GM08714 (cell line): ENCODE measurements around the gene HTR4.

Experiments
- H3K4me3 ChIP-seq: fragments of 200-500 bp; sonication (Bioruptor generic); 2 replicates; pipeline ENCODE4 v1.5.1; 2014; ENCODE audit warnings: mild to moderate bottlenecking, low read length, inconsistent platforms
- ZNF274 ChIP-seq: IDR thresholded peaks from 2 replicates; pipeline ENCODE4 v1.6.1; 2012; ENCODE audit warnings: mild to moderate bottlenecking, low read depth, low read length

Gene HTR4, protein sequence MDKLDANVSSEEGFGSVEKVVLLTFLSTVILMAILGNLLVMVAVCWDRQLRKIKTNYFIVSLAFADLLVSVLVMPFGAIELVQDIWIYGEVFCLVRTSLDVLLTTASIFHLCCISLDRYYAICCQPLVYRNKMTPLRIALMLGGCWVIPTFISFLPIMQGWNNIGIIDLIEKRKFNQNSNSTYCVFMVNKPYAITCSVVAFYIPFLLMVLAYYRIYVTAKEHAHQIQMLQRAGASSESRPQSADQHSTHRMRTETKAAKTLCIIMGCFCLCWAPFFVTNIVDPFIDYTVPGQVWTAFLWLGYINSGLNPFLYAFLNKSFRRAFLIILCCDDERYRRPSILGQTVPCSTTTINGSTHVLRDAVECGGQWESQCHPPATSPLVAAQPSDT

DNA sequence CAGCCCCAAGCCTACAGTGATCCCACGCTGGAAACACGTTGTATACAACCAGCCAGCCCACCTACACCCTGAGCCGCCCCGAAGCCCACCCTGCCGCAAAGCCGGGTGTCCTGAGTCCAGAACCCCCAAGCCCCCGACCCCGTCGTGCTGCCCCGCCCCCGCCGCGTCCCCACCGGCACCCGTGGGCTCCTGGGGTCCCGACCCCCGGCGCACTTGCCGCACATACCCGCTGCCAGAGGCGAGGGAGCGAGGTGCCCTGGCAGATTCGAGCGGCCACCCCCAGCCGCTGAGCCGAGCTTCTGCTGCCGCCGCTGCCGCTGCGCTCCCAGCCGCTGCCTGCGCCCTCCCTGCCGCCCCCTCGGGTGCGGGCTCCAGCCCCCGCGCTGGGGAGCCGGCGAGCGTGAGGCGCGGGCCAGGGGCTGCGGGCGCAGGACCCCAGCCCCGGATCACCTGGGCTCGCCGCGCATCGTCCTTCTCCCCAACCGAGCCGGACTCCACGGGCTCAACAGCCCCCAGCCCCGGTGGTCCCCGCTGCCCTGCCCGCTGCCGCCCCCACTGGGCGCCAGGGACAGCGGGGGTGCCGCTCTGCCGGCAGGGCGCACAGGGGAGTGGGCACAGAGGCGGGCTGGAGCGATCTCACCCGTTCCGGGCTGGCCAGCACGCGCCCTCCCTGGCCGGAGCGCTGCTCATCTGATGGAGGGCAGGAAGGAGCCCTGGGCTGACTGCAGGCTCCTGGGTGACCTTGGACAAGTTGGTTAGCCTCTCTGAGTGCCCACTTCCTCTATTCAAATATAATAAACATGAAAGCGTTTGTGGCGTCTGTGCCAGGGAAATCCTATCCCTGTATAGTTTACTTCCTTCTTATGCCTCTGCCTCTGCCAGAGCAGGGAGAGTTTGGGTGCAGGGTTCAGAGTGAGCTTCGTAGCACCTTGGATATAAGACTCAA, at the start of gene HTR4:
HTR4 (minus strand) TSS at position 692 of the 946 bp plus-strand sequence. CDS start 17,513 bp downstream, outside the sequence.
- H3K4me3 ChIP-seq = no peak within 1 kb of the TSS
- TF ChIP-seq ZNF274 = no peak

DNA sequence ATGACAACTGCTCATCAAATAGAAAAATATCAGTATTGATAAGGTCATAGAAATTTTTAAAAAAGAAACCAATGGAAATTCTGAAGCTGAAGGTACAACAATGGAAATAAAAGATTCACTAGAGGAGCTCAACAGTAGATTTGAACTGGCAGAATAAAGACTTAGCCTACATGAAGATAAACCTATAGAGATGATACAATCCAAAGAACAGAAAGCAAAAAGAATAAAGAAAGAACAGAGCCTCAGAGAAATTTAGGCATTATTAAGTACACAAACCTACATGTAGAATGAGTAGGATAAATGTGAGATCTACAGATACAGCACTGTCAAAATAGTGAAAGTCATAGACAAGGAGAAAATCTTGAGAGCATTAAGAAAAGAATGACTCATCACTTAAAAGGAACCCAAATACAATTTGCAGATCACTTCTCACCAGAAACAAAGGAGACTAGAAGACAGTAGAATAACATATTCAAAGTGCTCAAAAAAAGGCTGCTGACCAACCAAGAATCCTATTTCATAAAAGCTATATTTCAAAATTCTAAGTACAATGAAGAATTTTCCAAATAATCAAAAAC, 47.8 kb upstream of the HTR4 start:
- no peak overlapping the region for H3K4me3 ChIP-seq
- TF ChIP-seq ZNF274 = no peak

DNA sequence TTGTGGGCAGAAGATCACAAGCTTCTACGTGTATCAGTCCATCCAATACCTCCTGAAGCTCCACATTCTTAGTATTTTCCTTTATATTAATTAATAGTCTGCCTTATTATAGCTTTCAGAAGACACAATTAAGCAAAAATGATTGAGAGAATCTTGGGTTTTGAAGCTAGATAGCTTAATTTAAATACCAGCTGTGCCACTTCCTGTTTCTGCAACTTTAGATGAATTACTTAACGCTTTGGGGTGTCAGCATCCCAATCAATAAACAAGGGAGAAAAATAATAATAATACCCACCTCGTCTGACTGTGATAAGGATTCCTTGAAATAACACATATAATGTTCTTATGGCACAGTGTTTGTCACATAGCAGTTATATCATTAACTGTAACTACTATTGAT, 44.7 kb upstream of the HTR4 start:
- no peak for TF ChIP-seq ZNF274
- no peak overlapping the region for H3K4me3 ChIP-seq

DNA sequence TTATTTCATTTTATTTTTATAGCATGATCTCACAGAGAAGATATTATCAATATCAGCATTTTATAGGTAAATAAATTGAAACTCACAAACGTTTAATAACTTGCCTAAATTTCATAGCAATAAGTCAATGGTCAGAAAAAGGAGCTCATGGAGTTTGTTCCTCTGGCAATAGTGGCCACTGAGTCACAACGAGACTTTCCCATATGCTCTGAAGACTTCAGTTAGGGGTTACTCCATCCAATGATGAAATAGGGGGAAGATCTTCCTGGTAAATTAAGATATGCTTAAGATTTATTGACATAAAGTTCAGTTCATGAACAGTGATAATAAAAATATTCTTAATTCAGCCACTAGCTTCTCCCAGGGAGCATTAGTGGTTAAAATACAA, 43.5 kb upstream of the HTR4 start:
- TF ChIP-seq ZNF274 = no peak
- H3K4me3 ChIP-seq = no peak overlapping the region

DNA sequence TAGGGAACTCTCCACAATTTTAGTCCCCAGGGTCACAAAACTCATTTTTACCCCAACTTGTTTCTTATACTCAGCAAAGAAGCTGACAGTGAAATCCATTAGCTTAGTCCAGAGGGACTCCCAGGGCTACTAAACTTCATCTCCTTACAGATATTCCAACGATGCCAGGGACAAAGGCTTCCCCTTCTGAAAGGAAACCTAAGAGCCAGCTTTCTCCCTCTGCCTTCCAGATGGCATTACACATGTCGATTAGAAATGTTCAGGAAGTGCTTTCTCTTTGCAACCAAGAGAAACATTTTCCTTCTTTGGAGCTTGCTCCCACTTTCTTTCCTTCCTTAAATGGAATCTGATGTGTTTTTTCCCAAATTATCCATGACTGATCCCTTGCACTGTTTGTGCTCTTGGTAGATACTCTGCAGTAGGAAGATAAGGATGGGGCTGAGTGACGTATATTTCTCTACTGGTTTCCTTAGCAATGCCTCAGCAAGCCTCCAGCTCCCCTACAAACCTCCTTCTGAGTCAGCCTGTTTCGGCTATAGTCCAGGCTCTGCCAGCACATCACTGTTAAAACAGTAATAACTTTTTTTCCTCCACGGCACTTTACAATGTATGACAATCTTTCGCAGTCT, 43.0 kb upstream of the HTR4 start:
- no peak overlapping the region for H3K4me3 ChIP-seq
- TF ChIP-seq ZNF274 = no peak

DNA sequence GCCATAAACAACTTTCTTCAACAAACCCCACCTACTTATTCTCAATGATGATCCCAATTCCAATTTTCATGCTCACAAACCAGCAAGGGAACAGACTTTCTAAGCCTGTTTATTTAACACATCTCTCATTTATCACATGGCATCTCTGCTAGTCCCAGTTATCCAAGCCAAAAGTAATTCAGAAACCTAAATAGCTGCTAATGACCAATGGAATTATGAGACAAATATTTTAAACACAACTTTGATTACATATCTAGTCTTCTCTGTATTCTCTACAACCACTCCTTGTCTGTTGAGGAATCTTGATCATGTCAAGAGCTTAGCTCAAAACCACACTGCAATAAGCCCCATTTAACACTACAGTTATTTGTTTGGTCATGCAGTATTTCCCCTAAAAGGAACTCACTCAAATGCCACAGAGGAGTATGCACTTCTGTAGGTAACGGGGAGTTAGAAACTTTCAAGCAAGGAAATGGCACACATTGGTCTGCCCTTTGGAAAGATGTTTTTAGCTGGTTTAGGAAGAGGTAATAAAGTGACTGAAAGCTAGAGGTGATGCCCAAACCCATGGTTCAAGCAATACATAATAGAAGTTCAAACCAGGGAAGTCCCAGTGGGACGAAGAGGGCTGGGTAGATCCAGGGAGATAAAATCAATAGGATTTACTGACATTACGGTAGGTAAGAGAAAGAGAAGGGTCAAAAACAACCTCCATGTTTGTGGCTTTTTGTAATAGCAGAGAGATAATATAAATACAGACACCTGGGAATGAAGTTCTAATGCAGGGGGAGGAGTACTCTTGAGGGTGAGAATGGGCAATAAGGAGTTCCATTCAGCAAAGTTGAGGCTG, 42.1 kb upstream of the HTR4 start:
- no peak for TF ChIP-seq ZNF274
- H3K4me3 ChIP-seq = no peak overlapping the region

DNA sequence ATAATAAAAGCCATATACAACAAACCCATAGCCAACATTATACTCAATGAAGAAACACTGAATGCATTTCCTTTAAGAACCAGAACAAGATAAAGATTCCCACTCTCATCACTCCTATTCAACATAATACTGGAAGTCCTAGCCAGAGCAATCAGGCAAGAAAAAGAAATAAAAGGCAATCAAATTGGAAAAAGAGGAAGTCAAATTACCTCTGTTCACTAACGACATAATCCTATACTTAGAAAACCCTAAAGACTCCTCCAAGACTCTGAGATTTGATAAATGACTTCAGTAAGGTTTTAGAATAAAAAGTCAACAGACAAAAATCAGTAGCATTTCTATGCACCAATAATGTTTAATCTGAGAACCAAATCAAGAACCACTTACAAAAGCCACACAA, 36.6 kb upstream of the HTR4 start:
- TF ChIP-seq ZNF274 = no peak

DNA sequence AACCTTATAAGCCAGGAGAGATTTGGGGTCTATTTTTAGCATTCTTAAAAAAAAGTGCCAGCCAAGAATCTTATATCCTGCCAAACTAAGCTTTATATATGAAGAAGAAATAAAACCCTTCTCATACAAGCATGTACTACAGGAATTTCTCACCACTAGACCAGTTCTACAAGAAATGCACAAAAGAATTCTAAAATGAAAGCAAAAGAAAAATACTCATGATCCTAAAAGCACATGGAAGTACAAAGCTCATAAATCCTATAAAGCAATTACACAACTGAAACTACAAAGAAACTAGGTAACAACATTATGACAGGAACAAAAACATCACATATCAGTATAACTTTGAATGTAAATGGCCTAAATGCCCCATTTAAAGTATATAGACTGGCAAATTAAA, 34.5 kb upstream of the HTR4 start:
- H3K4me3 ChIP-seq = no peak overlapping the region
- no peak for TF ChIP-seq ZNF274

More for the DNA sequence above, 36.6 kb upstream of the HTR4 start:
- H3K4me3 ChIP-seq = no peak overlapping the region

DNA sequence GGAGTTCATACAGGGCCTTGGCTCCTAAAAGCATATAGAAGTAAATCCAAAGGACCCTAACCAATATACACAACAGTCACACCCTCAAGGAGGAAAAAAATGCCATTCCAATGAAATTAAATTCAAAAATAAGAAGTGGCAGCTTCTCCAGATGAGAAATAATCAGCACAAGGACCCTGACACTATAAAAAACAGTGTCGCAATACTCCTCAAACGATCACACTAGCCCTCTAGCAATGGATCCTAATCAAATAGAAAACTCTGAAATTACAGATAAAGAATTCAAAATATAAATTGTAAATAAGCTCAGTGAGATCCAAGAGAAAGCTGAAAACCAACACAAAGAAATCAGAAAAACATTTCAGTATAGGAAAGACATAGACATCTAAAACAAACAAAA, 33.5 kb upstream of the HTR4 start:
- no peak for TF ChIP-seq ZNF274

DNA sequence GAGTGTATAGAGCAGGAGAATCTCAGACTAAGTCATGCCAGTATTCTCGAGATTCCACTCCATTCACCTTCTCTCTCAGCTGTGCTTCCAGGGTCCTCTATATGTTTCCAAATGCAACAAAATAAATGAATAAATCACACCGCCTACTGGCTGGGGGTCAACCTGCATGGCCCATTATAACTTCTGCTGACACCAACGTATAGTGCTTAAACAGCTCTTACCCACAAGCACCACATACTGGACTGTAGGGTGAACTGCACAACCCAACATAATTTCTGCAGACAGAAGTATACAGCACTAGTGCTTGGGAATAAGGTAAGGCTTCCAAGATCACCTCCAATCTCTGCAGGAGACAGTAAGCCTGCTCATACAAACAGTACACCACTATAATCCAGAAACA, 33.1 kb upstream of the HTR4 start:
- TF ChIP-seq ZNF274 = no peak
- H3K4me3 ChIP-seq = no peak overlapping the region

More for the DNA sequence above, 33.5 kb upstream of the HTR4 start:
- H3K4me3 ChIP-seq = no peak overlapping the region

DNA sequence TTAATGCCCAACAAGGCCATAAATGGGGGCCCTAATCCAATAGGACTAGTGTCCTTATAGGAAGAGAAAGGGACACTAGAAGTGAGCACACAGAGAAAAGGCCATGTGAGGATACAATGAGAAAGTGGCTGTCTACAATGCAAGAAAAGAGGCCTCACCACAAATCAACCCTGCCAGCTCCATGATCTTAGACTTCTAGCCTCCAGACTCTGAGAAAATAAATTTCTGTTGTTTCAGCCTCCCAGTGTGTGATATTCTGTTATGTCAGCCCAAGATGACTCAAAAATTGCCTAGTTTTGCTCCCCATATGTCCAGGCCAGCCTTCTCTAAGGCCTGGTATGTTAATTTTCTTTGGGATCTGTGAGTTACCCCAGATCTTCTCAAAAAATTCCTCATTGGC, 32.3 kb upstream of the HTR4 start:
- H3K4me3 ChIP-seq = no peak overlapping the region
- no peak for TF ChIP-seq ZNF274

DNA sequence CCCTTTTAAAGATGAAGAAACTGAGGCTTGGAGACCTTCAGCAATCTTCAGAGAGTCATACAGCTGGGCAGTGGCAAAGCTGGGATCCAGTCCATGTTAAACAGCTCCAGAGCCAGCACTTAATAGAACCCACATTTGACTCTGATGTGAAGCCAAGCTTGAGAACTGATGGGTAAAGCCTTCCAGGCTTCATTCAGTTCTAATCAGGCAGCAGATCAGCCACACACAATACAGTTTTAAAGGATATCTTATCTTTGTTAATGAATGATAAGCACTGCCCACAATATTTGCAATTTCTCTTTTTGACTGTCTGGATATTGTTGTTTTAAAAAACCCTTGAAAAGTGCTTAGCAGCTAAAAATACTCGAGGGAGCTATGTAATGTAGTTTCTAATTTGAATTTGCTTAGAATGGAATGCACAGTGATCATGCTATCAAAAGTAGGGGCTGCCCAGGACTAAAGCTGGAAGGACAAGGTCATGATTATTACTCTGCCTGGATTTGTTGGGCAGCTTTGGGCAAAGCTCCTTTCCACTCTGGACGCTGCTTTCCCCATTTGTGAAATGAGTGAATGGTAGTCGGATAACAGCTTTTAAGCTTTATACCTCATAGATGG, 31.3 kb upstream of the HTR4 start:
- TF ChIP-seq ZNF274 = no peak
- H3K4me3 ChIP-seq = no peak overlapping the region

DNA sequence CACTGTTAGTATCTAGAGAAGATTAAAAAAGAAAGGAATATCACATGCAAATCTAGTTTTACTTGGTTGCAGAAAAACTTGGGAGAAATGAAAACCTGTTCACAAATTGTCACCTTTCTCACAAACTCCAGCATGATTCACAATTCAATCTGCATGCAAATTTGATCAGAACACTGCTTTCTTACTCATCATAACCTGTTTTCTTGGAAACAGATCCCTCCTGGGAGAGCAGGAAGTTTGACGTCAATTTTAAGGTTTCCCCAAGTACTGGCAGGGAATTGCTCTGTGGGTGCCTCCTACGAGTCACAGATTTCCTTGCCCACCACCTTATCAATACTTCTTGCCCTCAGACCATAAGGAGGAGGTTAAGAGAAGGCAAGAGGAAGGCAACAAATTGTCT, 30.2 kb upstream of the HTR4 start:
- H3K4me3 ChIP-seq = no peak overlapping the region
- no peak for TF ChIP-seq ZNF274
